ENCODE results near the gene RAD51B. TPM values are rescaled to one million over a fixed set of nuclear protein-coding genes. Genes with fewer than 3 reads are reported as not detected.

Gene RAD51B
- total RNA-seq, 1 experiment from 2014 or later = 20.0 TPM

DNA sequence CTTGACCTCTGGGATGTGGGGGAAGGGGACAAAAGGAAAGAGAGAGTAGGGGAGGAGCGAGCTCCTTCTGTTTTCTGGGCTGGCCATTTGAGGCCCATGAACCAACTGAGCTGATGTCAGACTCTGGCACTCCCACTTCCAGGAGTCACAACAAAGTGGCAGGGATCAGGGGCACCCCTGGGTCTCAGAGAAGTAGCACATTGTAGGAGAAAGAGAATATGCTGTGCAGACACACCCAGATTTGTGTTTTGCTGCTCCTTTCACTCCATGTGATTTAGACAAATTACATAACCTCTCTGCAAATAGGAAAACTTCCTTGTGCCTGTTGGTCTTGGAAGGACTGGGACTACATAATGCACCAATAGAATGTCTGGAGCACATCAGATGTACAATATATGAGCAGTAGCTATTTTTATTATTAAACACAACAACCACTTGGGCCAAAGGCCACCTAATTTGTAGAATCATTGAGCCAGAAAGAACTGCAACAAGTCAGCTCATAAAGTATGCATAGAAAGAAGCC, 707.8 kb downstream of the RAD51B start:
- Histone ChIP-seq H2AFZ (ENCODE audit: low read depth, low read length, poor library complexity, severe bottlenecking) (no peak overlapping the region), H3K4me1 (ENCODE audit: control insufficient read depth in 1 of 2, insufficient read depth in 2 of 2, low read length in 2 of 2) (peaks cover 23 to 34% of the 10 kb centered on the region in 2 experiments; a peak in 3 of 4 replicates), H3K27me3 (ENCODE audit: insufficient read depth, low read length) (no peaks in the 10 kb centered on the region), H3K9ac (ENCODE audit: low read length) (no peak overlapping the region), H3K79me2 (ENCODE audit: insufficient read depth, low read length) (no peaks in the 10 kb centered on the region), H3K9me2 (ENCODE audit: insufficient read depth) (no peaks in the 10 kb centered on the region; the same call in 1 of the 2 replicates), H3K4me2 (ENCODE audit: low read length) (peak overlapping the region; percentile 6; the same call in 1 of the 2 replicates), H3K4me3 (replicated peaks in 1 of 2; ENCODE audit: low read depth in 1 of 2, low read length in 2 of 2) (no peak overlapping the region), H3K36me3 (ENCODE audit: control insufficient read depth in 1 of 2, insufficient read depth in 2 of 2, low read length in 2 of 2) (0 out of 4 replicates have a peak, but pooled peaks cover 0 to 4% of the 10 kb centered on the region in 2 experiments), H3K9me3 (ENCODE audit: control insufficient read depth in 1 of 2, insufficient read depth in 1 of 2, low read depth in 1 of 2, low read length in 2 of 2) (peaks cover 0 to 20% of the 10 kb centered on the region in 2 experiments; a peak in 2 of 4 replicates), H4K20me1 (ENCODE audit: insufficient read depth) (no peaks in the 10 kb centered on the region), H3K27ac (ENCODE audit: low read depth, low read length) (peak overlapping the region; percentile 66)
- BruUV-seq (replicated peaks) = no TSS peak
- ATAC-seq = peak; percentile 70
- DNase-seq (ENCODE audit: low read depth, low spot score) = no peak
- intact Hi-C loops (cut with micrococcal nuclease) = no loop called here
- POLR2A ChIA-PET = interaction anchor here (1.0 kb wide), 1 partner anchor 8 kb away, joined by 3 read pairs; no protein-coding TSS in a partner anchor
- CTCF ChIA-PET = no interaction called here
- TF ChIP-seq SIN3A (IDR thresholded peaks at IDR 0.05; ENCODE audit: low read depth) (no peak), CBX3 (IDR thresholded peaks at IDR 0.05; ENCODE audit: low read depth) (no peak), YY1 (IDR thresholded peaks at IDR 0.05; ENCODE audit: extremely low read depth, insufficient replicate concordance, low read depth, low read length) (no peak), ZFX (IDR thresholded peaks at IDR 0.05) (no peak), POLR2A (IDR thresholded peaks at IDR 0.05; ENCODE audit: borderline replicate concordance, extremely low read depth, insufficient read depth, insufficient read length) (no peak), RAD21 (IDR thresholded peaks at IDR 0.05; ENCODE audit: low read depth) (no peak), ZNF274 (IDR thresholded peaks at IDR 0.05; ENCODE audit: low read depth, low read length) (no peak), SP1 (IDR thresholded peaks at IDR 0.05; ENCODE audit: low read depth) (no peak), SRF (IDR thresholded peaks at IDR 0.05; ENCODE audit: low read depth) (no peak)
- RAD21 ChIA-PET (ENCODE audit: low non-redundant PET in 1 of 2, low total read pairs in 2 of 2, uncharacterized antibody in 2 of 2, unreplicated experiment in 2 of 2) = interaction anchor here in 1 of 2 experiments (0.6 kb wide), 1 partner anchor 275 kb away, joined by 3 read pairs; no protein-coding TSS in a partner anchor

DNA sequence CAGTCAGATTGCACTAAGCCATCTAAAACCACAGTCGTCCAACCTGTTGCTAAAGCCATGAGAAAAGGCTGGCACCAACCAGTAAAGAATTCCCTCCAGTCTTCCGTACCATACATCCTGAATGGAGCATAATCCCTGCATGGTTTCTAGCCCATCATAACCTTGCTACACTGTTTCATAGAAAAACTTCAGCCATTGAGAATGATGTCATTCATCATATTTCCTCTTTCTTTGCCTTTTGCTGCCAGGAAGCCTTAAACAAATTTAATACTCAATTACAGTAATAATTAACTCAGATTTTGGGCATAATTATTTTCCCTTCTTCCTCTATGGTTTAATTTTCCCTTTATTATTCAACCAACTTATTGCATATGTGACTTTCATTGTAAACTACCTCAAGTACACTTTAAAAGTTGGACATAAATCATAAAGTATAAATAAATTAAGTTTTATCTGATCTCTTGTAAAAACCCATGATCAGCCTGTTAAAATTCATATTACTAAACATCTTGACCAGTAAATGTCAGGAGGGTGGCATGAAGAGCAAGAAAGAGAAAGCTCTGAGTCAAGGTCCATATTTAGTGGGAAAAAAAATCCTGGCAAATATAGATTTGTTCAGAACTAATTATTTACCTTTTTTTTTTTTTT, 708.6 kb downstream of the RAD51B start:
- no peak overlapping the region for H2AFZ ChIP-seq (ENCODE audit: low read depth, low read length, poor library complexity, severe bottlenecking)

More for the DNA sequence above, 708.6 kb downstream of the RAD51B start:
- Histone ChIP-seq H3K4me1 (ENCODE audit: control insufficient read depth in 1 of 2, insufficient read depth in 2 of 2, low read length in 2 of 2) (peaks cover 16 to 26% of the 10 kb centered on the region in 2 experiments; a peak in 3 of 4 replicates), H3K36me3 (ENCODE audit: control insufficient read depth in 1 of 2, insufficient read depth in 2 of 2, low read length in 2 of 2) (peaks cover 0 to 4% of the 10 kb centered on the region in 2 experiments; a peak in 1 of 4 replicates), H3K9ac (ENCODE audit: low read length) (no peak overlapping the region), H3K9me2 (ENCODE audit: insufficient read depth) (no peaks in the 10 kb centered on the region; the same call in 1 of the 2 replicates), H3K4me3 (replicated peaks in 1 of 2; ENCODE audit: low read depth in 1 of 2, low read length in 2 of 2) (no peak overlapping the region), H3K27ac (ENCODE audit: low read depth, low read length) (peak overlapping the region; percentile 66; the same call in 1 of the 2 replicates), H3K4me2 (ENCODE audit: low read length) (no peak overlapping the region), H4K20me1 (ENCODE audit: insufficient read depth) (no peaks in the 10 kb centered on the region), H3K9me3 (ENCODE audit: control insufficient read depth in 1 of 2, insufficient read depth in 1 of 2, low read depth in 1 of 2, low read length in 2 of 2) (peaks cover 0 to 20% of the 10 kb centered on the region in 2 experiments; a peak in 2 of 4 replicates), H3K27me3 (ENCODE audit: insufficient read depth, low read length) (no peaks in the 10 kb centered on the region), H3K79me2 (ENCODE audit: insufficient read depth, low read length) (no peaks in the 10 kb centered on the region)
- intact Hi-C loops (cut with micrococcal nuclease) = no loop called here
- POLR2A ChIA-PET = no interaction called here
- BruUV-seq (replicated peaks) = no TSS peak
- CTCF ChIA-PET = no interaction called here
- DNase-seq (ENCODE audit: low read depth, low spot score) = no peak
- ATAC-seq = no peak
- RAD21 ChIA-PET (ENCODE audit: low non-redundant PET in 1 of 2, low total read pairs in 2 of 2, uncharacterized antibody in 2 of 2, unreplicated experiment in 2 of 2) = interaction anchor here in 1 of 2 experiments (0.6 kb wide), 1 partner anchor 276 kb away, joined by 3 read pairs; no protein-coding TSS in a partner anchor
- TF ChIP-seq FOSL1 (IDR thresholded peaks at IDR 0.05; ENCODE audit: low read depth) (no peak), EZH2 (IDR thresholded peaks at IDR 0.05) (no peak), CBX3 (IDR thresholded peaks at IDR 0.05; ENCODE audit: low read depth) (no peak), SRF (IDR thresholded peaks at IDR 0.05; ENCODE audit: low read depth) (no peak), JUND (IDR thresholded peaks at IDR 0.05) (no peak), RAD21 (IDR thresholded peaks at IDR 0.05; ENCODE audit: low read depth) (no peak), POLR2AphosphoS5 (IDR thresholded peaks at IDR 0.05; ENCODE audit: low read depth, low read length) (no peak), ELF1 (IDR thresholded peaks at IDR 0.05; ENCODE audit: borderline replicate concordance, low read depth) (no peak), SIN3A (IDR thresholded peaks at IDR 0.05; ENCODE audit: low read depth) (no peak), EZH2phosphoT487 (IDR thresholded peaks at IDR 0.05; ENCODE audit: borderline replicate concordance) (no peak)
- TF ChIP-seq, protein P1, sequence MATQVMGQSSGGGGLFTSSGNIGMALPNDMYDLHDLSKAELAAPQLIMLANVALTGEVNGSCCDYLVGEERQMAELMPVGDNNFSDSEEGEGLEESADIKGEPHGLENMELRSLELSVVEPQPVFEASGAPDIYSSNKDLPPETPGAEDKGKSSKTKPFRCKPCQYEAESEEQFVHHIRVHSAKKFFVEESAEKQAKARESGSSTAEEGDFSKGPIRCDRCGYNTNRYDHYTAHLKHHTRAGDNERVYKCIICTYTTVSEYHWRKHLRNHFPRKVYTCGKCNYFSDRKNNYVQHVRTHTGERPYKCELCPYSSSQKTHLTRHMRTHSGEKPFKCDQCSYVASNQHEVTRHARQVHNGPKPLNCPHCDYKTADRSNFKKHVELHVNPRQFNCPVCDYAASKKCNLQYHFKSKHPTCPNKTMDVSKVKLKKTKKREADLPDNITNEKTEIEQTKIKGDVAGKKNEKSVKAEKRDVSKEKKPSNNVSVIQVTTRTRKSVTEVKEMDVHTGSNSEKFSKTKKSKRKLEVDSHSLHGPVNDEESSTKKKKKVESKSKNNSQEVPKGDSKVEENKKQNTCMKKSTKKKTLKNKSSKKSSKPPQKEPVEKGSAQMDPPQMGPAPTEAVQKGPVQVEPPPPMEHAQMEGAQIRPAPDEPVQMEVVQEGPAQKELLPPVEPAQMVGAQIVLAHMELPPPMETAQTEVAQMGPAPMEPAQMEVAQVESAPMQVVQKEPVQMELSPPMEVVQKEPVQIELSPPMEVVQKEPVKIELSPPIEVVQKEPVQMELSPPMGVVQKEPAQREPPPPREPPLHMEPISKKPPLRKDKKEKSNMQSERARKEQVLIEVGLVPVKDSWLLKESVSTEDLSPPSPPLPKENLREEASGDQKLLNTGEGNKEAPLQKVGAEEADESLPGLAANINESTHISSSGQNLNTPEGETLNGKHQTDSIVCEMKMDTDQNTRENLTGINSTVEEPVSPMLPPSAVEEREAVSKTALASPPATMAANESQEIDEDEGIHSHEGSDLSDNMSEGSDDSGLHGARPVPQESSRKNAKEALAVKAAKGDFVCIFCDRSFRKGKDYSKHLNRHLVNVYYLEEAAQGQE (IDR thresholded peaks at IDR 0.05; ENCODE audit: low read depth) = no peak

Measured in HCT116 (cell line).